ENCODE data around the gene RCOR1. TPM values are rescaled to one million over a fixed set of nuclear protein-coding genes. Genes with fewer than 3 reads are reported as not detected.
"Not testable (repeated sequence)": the region's sequence is repeated elsewhere in the genome, so short reads cannot be mapped to it uniquely, and the experiment has no call there.

Gene RCOR1
- total RNA-seq, 1 experiment from 2014 or later = 21.9 TPM

DNA sequence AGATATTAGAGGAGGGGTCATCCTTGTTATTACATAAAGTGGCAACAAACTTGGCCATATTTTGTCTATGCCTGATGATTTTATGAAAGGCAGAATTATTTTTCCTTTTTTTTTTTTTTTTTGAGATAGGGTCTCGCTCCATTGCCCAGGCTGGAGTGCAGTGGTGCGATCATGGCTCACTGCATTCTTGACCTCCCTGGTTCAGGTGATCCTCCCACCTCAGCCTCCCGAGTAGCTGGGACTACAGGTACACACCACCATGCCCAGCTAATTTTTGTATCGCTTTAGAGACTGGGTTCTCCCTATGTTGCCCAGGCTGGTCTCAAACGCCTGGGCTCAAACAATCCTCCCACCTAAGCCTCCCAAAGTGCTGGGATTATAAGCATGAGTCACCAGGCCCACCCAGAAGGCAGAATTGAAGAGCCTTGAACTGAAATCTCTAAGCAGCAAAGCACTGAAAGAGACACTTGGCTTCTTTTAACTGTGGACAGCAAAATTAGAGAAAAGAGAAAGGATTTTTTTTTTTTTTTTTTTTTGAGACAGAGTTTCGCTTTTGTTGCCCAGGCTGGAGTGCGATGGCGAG is 16.5 kb upstream of the RCOR1 start:
- DNase-seq (ENCODE audit: low read depth in 1 of 2, low spot score in 2 of 2) = peak; percentile 75 to 84
- H3K9me3 ChIP-seq (replicated peaks); H3K36me3 ChIP-seq; H3K27me3 ChIP-seq (replicated peaks); H3K4me3 ChIP-seq: not testable (repeated sequence)
- Histone ChIP-seq H3K4me1 (replicated peaks) (peaks cover 28% of the 10 kb centered on the region), H3K27ac (peak overlapping the region; percentile 10; the same call in 1 of the 2 replicates)

DNA sequence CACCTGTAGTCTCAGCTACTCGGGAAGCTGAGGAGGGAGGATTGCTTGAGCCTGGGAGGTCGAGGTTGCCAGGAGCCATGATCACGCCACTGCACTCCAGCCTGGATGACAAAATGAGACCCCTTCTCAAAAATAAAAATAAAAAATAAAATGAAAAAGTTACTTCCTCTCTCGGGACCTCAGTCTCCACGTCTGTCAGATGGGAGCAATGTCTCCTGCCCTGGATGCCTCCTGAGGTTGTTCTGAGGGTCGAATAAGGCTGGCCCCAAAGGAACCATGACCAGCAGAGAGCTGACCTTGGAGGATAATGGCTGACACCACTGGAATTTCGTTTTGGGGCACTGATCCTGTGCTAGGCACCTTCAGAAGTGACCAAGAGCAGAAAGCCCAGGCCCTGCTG is 13.6 kb upstream of the RCOR1 start:
- Histone ChIP-seq H3K27ac (no peak overlapping the region), H3K27me3 (replicated peaks) (no peaks in the 10 kb centered on the region), H3K9me3 (replicated peaks) (no peaks in the 10 kb centered on the region), H3K36me3 (no peaks in the 10 kb centered on the region), H3K4me3 (no peak overlapping the region), H3K4me1 (replicated peaks) (peaks cover 28% of the 10 kb centered on the region)
- DNase-seq (ENCODE audit: low read depth in 1 of 2, low spot score in 2 of 2) = no peak

DNA sequence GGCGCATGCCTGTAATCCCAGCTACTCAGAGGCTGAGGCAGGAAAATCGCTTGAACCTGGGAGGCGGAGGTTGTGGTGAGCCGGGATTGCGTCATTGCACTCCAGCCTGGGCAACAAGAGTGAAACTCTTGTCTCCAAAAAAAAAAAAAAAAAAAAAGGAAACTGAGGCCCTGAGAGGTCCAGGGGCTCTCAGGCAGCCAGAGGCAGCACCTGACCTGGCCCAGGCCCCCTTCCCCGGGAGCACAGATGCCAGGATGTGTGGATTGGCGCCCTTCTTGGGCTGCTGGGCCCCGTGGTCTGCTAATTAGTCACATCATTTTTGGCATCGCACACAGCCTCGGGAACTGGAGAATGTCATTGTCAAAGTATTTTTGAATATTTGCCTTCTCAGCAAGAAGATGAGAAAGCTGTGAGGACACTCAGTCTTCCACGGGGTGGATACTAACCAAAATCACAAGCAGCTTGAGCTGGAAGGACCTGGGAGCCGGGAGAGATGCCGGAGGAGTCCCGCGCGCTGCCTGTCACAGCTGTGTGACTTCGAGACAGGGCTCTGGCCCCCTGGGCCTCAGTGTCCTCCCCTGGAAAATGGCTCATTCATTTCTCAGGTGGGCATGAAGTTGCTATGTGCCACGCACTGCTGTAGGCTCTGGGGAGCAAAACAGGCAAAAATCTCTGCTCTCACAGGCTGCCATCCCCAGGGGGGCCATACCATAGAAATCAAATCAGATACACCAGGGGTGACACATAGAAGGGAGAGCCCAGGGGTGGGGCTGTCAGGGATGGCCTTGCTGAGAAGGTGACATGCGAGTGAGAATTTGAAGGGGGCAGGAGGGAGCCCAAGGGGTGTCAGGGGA is 12.5 kb upstream of the RCOR1 start:
- Histone ChIP-seq H3K4me3 (no peak overlapping the region), H3K9me3 (replicated peaks) (no peaks in the 10 kb centered on the region)
- peak; percentile 62 to 87 for DNase-seq (ENCODE audit: low read depth in 1 of 2, low spot score in 2 of 2)

DNA sequence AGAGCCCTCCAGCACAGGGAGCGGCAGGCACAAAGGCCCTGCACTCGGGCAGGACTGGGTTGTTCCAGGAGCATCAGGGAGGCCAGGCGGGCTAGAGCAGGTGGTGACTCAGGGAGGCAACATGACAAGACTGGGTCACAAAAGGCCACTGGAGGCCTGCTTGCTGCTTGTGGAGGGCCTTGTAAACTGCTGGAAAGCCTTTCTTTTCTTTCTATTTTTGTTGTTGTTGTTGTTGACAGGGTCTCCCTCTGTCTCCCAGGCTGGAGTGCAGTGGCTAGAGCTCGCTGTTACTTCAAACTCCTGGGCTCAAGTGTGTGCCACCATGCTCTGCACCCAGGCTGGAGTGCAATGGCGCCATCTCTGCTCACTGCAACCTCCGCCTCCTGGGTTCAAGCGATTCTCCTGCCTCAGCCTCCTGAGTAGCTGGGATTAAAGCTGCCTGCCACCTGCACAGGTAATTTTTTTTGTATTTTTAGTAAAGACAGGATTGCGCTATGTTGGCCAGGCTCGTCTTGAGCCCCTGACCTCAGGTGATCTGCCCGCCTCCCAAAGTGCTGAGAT is 11.8 kb upstream of the RCOR1 start:
- H3K36me3 ChIP-seq = no peaks in the 10 kb centered on the region
- H3K27me3 ChIP-seq (replicated peaks) = no peaks in the 10 kb centered on the region
- DNase-seq (ENCODE audit: low read depth in 1 of 2, low spot score in 2 of 2) = peak in 1 of 2 experiments; percentile 55
- peak overlapping the region; percentile 86 for H3K27ac ChIP-seq
- no peak overlapping the region for H3K4me3 ChIP-seq
- no peaks in the 10 kb centered on the region for H3K9me3 ChIP-seq (replicated peaks)
- peaks cover 34% of the 10 kb centered on the region for H3K4me1 ChIP-seq (replicated peaks)

More for the DNA sequence above, 12.5 kb upstream of the RCOR1 start:
- H3K27me3 ChIP-seq (replicated peaks) = no peaks in the 10 kb centered on the region
- peak overlapping the region; percentile 86 for H3K27ac ChIP-seq
- peaks cover 31% of the 10 kb centered on the region for H3K4me1 ChIP-seq (replicated peaks)
- no peaks in the 10 kb centered on the region for H3K36me3 ChIP-seq

DNA sequence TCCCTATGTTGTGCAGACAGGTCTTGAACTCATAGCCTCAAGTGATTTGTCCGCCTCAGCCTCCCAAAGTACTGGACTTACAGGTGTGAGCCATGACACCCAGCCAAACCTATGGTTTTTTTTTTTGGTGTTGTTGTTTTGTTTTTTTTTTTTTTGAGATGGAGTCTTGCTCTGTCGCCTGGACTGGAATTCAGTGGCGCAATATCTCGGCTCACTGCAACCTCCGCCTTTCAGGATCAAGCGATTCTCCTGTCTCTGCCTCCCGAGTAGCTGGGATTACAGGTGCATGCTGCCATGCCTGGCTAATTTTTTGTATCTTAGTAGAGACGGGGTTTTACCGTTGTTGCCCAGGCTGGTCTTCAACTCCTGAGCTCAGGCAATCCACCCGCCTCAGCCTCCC is 11.3 kb upstream of the RCOR1 start:
- Histone ChIP-seq H3K4me1 (replicated peaks) (peaks cover 30% of the 10 kb centered on the region), H3K27ac (no peak overlapping the region), H3K36me3 (no peaks in the 10 kb centered on the region), H3K4me3 (no peak overlapping the region), H3K27me3 (replicated peaks) (no peaks in the 10 kb centered on the region), H3K9me3 (replicated peaks) (no peaks in the 10 kb centered on the region)
- DNase-seq (ENCODE audit: low read depth in 1 of 2, low spot score in 2 of 2) = no peak

DNA sequence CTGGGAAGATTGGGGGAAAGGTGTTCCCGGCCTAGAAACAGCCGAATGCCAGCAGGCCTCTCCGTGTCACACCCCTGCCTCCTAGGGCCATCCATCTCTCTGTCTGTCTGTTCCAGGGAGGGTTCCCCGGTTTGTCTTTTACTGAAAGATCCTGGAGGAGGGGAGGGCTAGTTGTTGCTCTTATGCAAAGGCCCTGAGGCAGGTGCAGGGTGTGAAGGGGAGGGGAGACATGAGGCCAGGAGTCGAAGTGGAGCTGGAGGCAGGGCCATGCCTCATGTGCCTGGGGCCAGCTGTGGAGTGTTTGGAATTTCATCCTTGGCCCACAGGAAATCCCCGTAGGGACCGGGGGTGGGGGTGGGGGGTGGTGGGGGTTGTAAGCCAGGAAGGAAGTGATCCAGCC is 8.7 kb upstream of the RCOR1 start:
- no peaks in the 10 kb centered on the region for H3K36me3 ChIP-seq
- H3K27ac ChIP-seq = no peak overlapping the region
- H3K4me1 ChIP-seq (replicated peaks) = peaks cover 33% of the 10 kb centered on the region
- H3K4me3 ChIP-seq = no peak overlapping the region
- no peaks in the 10 kb centered on the region for H3K27me3 ChIP-seq (replicated peaks)
- no peaks in the 10 kb centered on the region for H3K9me3 ChIP-seq (replicated peaks)
- no peak for DNase-seq (ENCODE audit: low read depth in 1 of 2, low spot score in 2 of 2)

DNA sequence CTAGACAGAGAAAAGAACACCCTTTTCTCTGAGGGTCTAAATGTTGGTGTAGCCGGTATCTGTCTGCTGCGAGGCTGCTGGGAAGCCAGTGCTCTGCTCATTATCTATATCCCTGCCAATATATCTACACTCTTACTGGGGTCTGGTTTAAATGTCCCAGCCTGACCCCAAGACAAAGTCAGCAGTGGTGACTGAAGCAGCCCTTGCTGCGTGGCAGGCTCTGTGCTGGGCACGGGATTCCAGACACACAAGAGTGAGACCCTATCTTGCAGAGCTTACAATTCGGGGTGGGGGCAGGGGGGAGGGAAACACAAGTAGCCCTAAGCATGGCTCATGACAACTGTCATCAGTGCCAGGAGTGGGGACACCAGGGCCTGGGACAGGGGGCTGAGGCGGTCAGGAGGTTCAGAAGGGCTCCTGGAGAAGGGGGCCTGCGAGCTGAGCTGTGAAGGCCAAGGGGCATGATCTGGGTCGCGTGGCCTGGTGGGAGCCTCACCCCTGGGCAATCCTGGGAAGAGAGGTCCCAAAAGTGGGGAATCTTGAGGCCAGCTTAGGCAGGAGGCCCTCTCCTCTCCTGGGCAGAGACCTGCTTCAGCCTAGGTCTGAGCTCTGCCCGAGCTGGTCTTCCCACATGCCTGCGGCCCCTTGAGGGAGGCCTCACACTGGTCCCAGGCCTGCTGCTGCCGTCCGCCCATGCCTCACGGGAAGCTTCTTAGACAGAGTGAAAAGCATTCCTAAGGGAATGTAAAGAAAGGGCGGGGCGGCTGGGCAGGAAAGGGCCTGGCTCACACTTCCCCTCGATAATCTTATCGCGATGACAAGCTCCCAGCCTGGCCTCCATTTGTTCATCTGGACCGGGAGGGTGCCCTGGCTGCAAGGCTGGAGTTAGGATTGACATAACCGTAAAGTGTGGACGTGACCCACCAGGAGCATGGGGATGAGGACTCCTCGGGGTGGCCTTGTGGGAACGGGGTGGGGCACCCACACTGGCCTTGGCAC is 7.3 kb upstream of the RCOR1 start:
- H3K4me3 ChIP-seq = no peak overlapping the region
- no peak overlapping the region for H3K27ac ChIP-seq
- H3K27me3 ChIP-seq (replicated peaks) = no peaks in the 10 kb centered on the region
- no peaks in the 10 kb centered on the region for H3K9me3 ChIP-seq (replicated peaks)
- no peaks in the 10 kb centered on the region for H3K36me3 ChIP-seq
- DNase-seq (ENCODE audit: low read depth in 1 of 2, low spot score in 2 of 2) = no peak
- H3K4me1 ChIP-seq (replicated peaks) = peaks cover 33% of the 10 kb centered on the region

DNA sequence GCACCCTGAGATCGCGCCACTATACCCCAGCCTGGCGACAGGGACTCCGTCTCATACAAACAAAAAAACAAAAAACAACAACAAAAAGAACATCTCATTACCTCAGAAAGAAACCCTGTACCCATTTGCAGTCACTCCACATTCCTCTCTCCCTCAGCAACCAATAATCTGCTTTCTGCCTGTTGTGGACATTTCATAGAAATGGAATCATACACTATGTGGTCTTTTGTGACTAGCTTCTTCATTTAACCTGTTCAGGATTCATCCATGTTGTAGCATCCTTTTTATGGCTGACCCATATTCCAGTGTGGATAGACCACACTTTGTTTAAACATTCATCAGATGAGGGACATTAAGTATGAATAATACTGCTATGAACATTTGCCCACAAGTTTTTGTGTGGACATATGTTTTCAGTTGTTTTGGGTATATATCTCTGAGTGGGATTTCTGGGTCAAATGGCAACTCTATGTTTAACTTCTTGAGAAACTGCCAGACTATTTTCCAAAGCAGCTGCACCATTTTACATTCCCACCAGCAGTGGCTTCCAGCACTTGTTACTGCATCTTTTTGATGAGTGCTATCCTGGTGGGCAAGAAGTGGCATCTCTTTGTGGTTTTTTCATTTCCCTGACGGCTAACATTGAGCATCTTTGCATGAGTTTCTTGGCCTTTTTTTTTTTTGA is 5.9 kb upstream of the RCOR1 start:
- H3K27ac ChIP-seq = no peak overlapping the region
- no peaks in the 10 kb centered on the region for H3K27me3 ChIP-seq (replicated peaks)
- H3K4me1 ChIP-seq (replicated peaks) = peaks cover 37% of the 10 kb centered on the region
- no peaks in the 10 kb centered on the region for H3K9me3 ChIP-seq (replicated peaks)
- no peak overlapping the region for H3K4me3 ChIP-seq
- no peak for DNase-seq (ENCODE audit: low read depth in 1 of 2, low spot score in 2 of 2)
- H3K36me3 ChIP-seq = no peaks in the 10 kb centered on the region

DNA sequence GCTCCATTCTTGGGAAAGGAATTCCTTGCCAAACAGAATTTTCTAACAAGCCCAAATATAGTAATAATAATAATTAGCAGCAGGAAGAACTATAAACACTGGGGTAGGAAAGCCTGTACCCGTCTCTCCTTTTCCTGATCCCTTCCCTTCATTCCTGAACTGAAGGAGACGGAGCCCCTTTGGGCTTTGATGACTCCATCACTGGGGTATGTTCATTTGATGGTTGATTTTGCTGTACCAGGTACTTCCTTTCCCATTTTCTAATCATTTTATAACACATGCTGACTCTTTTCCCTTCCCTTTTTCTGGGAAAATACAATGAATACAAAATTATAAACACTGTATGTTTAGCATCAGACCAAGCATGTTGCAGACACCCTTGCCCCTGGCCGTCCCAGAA is 3.6 kb upstream of the RCOR1 start:
- no peak overlapping the region for H3K27ac ChIP-seq
- H3K9me3 ChIP-seq (replicated peaks) = no peaks in the 10 kb centered on the region
- H3K36me3 ChIP-seq = peaks cover 9% of the 10 kb centered on the region
- H3K4me3 ChIP-seq = no peak overlapping the region
- H3K27me3 ChIP-seq (replicated peaks) = no peaks in the 10 kb centered on the region
- peaks cover 37% of the 10 kb centered on the region for H3K4me1 ChIP-seq (replicated peaks)
- DNase-seq (ENCODE audit: low read depth in 1 of 2, low spot score in 2 of 2) = no peak

DNA sequence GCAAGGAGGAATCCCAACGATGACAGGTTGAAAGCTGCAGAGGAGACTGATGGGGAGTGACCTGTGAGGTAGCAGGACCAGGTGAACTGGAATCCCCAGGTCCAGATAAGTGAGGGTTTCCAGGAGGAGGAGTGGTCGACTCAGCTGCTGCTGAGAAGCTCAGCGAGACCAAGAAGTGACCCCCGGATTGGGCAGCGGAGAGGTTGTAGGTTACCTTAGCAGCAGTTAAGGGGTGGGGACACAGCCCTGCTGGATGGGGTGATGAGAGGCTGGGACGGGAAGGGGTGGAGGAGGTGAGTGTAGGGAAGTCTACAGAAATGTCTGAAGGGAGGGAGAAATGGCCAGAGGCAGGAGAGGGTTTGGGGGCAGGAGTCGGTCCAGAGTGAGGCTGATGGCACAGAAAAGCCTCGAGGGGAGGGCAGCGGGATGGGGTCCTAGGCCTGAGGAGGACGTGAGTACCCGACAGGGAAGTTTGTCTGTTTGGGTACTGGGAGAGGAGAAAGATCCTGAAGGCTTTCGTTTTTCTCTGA is 2.6 kb upstream of the RCOR1 start:
- Histone ChIP-seq H3K4me1 (replicated peaks) (peaks cover 41% of the 10 kb centered on the region), H3K4me3 (no peak overlapping the region), H3K9me3 (replicated peaks) (no peaks in the 10 kb centered on the region), H3K27me3 (replicated peaks) (0 out of 2 replicates have a peak, but pooled peaks cover 4% of the 10 kb centered on the region), H3K27ac (peak overlapping the region; percentile 17; the same call in 1 of the 2 replicates), H3K36me3 (peaks cover 17% of the 10 kb centered on the region)
- DNase-seq (ENCODE audit: low read depth in 1 of 2, low spot score in 2 of 2) = no peak

DNA sequence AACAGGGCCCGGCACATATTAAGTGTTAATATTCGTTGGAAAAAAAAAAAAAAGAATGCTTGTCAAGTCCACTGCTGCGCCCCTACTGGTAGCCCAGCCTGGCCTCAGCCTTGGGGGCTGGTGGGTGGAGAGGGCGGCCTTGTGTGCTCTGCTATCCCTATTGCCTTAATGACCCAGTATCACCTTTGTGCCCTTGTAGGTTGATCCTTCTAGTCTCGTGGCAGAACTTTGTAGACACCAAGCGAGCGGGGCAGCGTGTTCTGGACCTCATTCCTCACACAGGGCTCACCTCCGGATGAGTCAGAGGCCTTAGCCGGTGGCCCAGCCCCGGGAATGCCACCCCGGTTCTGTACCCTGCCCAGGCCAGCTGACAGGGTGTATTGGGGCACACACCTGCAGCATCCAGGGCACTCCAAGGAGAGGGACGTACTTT is 1.8 kb upstream of the RCOR1 start:
- Histone ChIP-seq H3K4me1 (replicated peaks) (peaks cover 38% of the 10 kb centered on the region), H3K9me3 (replicated peaks) (no peaks in the 10 kb centered on the region), H3K36me3 (peaks cover 21% of the 10 kb centered on the region), H3K27me3 (replicated peaks) (0 out of 2 replicates have a peak, but pooled peaks cover 4% of the 10 kb centered on the region), H3K4me3 (peak overlapping the region; percentile 79; the same call in 1 of the 2 replicates), H3K27ac (peak overlapping the region; percentile 17)
- peak; percentile 67 to 70 for DNase-seq (ENCODE audit: low read depth in 1 of 2, low spot score in 2 of 2)

DNA sequence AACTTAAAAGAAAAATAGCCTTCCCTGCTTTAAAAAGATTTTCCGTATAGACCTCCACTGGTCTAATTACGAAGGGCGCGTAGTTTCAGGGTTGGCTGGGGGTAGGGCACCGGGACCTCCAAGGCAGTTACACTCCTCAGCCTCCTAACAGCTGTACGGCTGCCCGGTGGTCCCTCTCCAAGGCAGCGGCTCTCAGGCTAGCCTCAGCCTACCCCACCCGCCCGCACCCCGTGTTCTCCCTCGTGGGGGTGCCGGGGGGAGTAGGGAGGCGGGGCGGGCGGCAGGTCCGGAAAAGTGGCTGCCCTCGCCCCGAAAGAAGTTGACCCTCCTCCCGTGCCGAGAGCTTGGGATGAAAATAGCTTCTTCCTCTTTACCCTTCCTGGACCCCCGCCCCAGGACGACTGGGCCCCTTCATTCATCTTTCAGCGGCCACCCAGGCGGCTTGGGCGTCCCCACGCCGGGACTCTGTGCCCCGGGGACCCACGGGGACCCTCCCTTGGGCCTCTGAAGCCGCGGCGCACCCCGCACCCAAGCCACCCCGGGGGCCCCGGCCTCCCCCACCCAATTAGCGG is 991 bp upstream of the RCOR1 start:
- H3K4me1 ChIP-seq (replicated peaks) = peaks cover 38% of the 10 kb centered on the region
- H3K36me3 ChIP-seq = peaks cover 26% of the 10 kb centered on the region
- H3K9me3 ChIP-seq (replicated peaks) = no peaks in the 10 kb centered on the region
- DNase-seq (ENCODE audit: low read depth in 1 of 2, low spot score in 2 of 2) = peak; percentile 53 to 60
- H3K27me3 ChIP-seq (replicated peaks) = 0 out of 2 replicates have a peak, but pooled peaks cover 4% of the 10 kb centered on the region
- H3K27ac ChIP-seq = peak overlapping the region; percentile 98
- H3K4me3 ChIP-seq = peak overlapping the region; percentile 79
